SK-N-SH treated with all-trans-retinoic acid at 6 μM for 48 hours (cell line): ENCODE measurements around the gene SUCO.

ENCODE experiments used
- ZNF565 ChIP-seq: fragments of 450-650 bp; formaldehyde crosslinking; conservative IDR thresholded peaks from 2 replicates; pipeline ENCODE4 v1.5.0; 2020; ENCODE audit warnings: low read depth, mild to moderate bottlenecking, moderate library complexity
- TF ChIP-seq, protein P1 (sequence below): fragments of 250-450 bp; sonication (Bioruptor Pico); IDR thresholded peaks from 2 replicates; pipeline ENCODE4 v1.8.0; 2020; ENCODE audit warnings: mild to moderate bottlenecking, moderate library complexity, borderline replicate concordance
- TF ChIP-seq, protein P2 (sequence below): fragments of 250-450 bp; sonication (Bioruptor Pico); IDR thresholded peaks from 2 replicates; pipeline ENCODE4 v1.8.0; 2021; ENCODE audit warnings: low read depth, mild to moderate bottlenecking, moderate library complexity, borderline replicate concordance

DNA sequence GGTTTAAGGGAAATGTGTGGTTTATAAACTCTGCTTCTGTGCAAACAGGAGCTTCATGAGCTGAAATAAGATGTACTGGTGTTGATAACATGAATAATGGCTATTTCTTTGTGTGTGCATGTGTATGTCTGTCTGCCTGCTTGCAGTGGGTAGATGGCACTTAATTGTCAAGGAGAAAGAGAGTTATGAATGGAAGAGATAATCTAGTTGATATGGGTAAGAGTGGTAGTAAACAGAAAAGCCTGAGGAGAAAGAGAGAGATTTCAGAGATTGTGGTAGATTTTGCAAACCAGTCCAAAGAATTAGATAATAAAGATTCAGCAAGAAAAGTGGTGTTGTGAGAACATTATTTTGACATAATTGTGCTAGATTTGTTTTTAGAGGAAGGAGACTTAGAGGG, 7.7 kb downstream of the SUCO start:
- TF ChIP-seq, protein P1, sequence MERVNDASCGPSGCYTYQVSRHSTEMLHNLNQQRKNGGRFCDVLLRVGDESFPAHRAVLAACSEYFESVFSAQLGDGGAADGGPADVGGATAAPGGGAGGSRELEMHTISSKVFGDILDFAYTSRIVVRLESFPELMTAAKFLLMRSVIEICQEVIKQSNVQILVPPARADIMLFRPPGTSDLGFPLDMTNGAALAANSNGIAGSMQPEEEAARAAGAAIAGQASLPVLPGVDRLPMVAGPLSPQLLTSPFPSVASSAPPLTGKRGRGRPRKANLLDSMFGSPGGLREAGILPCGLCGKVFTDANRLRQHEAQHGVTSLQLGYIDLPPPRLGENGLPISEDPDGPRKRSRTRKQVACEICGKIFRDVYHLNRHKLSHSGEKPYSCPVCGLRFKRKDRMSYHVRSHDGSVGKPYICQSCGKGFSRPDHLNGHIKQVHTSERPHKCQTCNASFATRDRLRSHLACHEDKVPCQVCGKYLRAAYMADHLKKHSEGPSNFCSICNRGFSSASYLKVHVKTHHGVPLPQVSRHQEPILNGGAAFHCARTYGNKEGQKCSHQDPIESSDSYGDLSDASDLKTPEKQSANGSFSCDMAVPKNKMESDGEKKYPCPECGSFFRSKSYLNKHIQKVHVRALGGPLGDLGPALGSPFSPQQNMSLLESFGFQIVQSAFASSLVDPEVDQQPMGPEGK (CRISPR knock-in tag): no peak
- TF ChIP-seq, protein P2, sequence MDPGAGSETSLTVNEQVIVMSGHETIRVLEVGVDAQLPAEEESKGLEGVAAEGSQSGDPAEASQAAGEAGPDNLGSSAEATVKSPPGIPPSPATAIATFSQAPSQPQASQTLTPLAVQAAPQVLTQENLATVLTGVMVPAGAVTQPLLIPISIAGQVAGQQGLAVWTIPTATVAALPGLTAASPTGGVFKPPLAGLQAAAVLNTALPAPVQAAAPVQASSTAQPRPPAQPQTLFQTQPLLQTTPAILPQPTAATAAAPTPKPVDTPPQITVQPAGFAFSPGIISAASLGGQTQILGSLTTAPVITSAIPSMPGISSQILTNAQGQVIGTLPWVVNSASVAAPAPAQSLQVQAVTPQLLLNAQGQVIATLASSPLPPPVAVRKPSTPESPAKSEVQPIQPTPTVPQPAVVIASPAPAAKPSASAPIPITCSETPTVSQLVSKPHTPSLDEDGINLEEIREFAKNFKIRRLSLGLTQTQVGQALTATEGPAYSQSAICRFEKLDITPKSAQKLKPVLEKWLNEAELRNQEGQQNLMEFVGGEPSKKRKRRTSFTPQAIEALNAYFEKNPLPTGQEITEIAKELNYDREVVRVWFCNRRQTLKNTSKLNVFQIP (CRISPR knock-in tag): no peak
- TF ChIP-seq ZNF565 (CRISPR knock-in tag): no peak
